Karpas-422 (cell line): ENCODE measurements around the gene XCR1. TPM values are rescaled to one million over a fixed set of nuclear protein-coding genes. Genes with fewer than 3 reads are reported as not detected.

Experiments
- DNase-seq: peaks from one replicate; pipeline ENCODE4 v3.0.0-alpha.2; 2015
- H2AFZ ChIP-seq: fragments of 200-600 bp; sonication (generic); 2 replicates; pipeline ENCODE4 v1.6.1; 2014; ENCODE audit warnings: antibody characterized with exemption, low read length, mixed read lengths
- H3K27ac ChIP-seq: fragments of 200-600 bp; sonication (generic); 2 replicates; pipeline ENCODE4 v1.5.1; 2014; ENCODE audit warnings: mild to moderate bottlenecking, low read length, moderate library complexity
- H3K27me3 ChIP-seq: fragments of 200-600 bp; sonication (generic); 2 replicates; pipeline ENCODE4 v1.6.1; 2014; ENCODE audit warnings: low read length, mixed read lengths
- H3K36me3 ChIP-seq: fragments of 200-600 bp; sonication (generic); 2 replicates; pipeline ENCODE4 v1.6.1; 2014; ENCODE audit warnings: low read length, mixed read lengths; ENCODE audit not compliant: insufficient read depth
- H3K4me1 ChIP-seq: fragments of 200-600 bp; sonication (generic); 2 replicates; pipeline ENCODE4 v1.6.1; 2014; ENCODE audit warnings: mild to moderate bottlenecking, low read length, mixed read lengths
- H3K4me2 ChIP-seq: fragments of 200-600 bp; sonication (generic); 2 replicates; pipeline ENCODE4 v1.6.1; 2014; ENCODE audit warnings: low read length, low read depth, mild to moderate bottlenecking; ENCODE audit not compliant: poor library complexity, severe bottlenecking
- H3K4me3 ChIP-seq: fragments of 200-600 bp; sonication (generic); 2 replicates; pipeline ENCODE4 v1.5.1; 2014; ENCODE audit warnings: mild to moderate bottlenecking, antibody characterized with exemption, low read length, mixed read lengths
- H3K79me2 ChIP-seq: fragments of 200-600 bp; sonication (generic); 2 replicates; pipeline ENCODE4 v1.6.1; 2014; ENCODE audit warnings: mild to moderate bottlenecking, low read length, mixed read lengths
- H3K9ac ChIP-seq: fragments of 200-600 bp; sonication (generic); 2 replicates; pipeline ENCODE4 v1.6.0; 2014; ENCODE audit warnings: low read length
- H3K9me2 ChIP-seq: fragments of 200-600 bp; sonication (generic), shearing (Covaris generic); replicated peaks from 2 replicates; pipeline ENCODE4 v1.6.0; 2014; ENCODE audit warnings: mild to moderate bottlenecking, low read length, moderate library complexity; ENCODE audit not compliant: insufficient read depth
- H3K9me3 ChIP-seq: fragments of 300-700, 200-600 bp; sonication (generic); 2 replicates; pipeline ENCODE4 v1.6.1; 2014; ENCODE audit warnings: low read length, mixed read lengths
- H4K20me1 ChIP-seq: fragments of 200-600 bp; sonication (generic); 2 replicates; pipeline ENCODE4 v1.6.1; 2014; ENCODE audit warnings: mild to moderate bottlenecking, antibody characterized with exemption, low read length, low read depth; ENCODE audit not compliant: insufficient read depth
- total RNA-seq: library from RNA; depleted of rRNA; stranded (reverse); fragments of >200 nt; shearing (Covaris generic); gene quantifications from 2 replicates; pipeline ENCODE4 v1.2.3, GENCODE V29; 2014; ENCODE audit warnings: low replicate concordance

XCR1 gene
- total RNA-seq, 1 experiment from 2014 or later, result not detected

GRCh38 chr3:46036191-46036590 is 8.9 kb upstream of the XCR1 start:
- Histone ChIP-seq H3K79me2 (no peaks in the 10 kb centered on the region), H4K20me1 (no peaks in the 10 kb centered on the region), H2AFZ (no peak overlapping the region), H3K27me3 (no peaks in the 10 kb centered on the region), H3K9me3 (no peaks in the 10 kb centered on the region), H3K4me2 (no peak overlapping the region), H3K27ac (no peak overlapping the region), H3K4me3 (no peak overlapping the region), H3K9me2 (no peaks in the 10 kb centered on the region), H3K36me3 (no peaks in the 10 kb centered on the region), H3K9ac (no peak overlapping the region), H3K4me1 (peaks cover 4% of the 10 kb centered on the region; the same call in 1 of the 2 replicates)
- no peak for DNase-seq

- H3K4me1 ChIP-seq, result peaks cover 4% of the 10 kb centered on the region; the same call in 1 of the 2 replicates
- H3K9ac ChIP-seq, result no peak overlapping the region
- H3K9me3 ChIP-seq, result peaks cover 6% of the 10 kb centered on the region; the same call in 1 of the 2 replicates
- H3K36me3 ChIP-seq, result no peaks in the 10 kb centered on the region
- H3K27me3 ChIP-seq, result peaks cover 6% of the 10 kb centered on the region; the same call in 1 of the 2 replicates
- H2AFZ ChIP-seq, result no peak overlapping the region
- H3K9me2 ChIP-seq, result no peaks in the 10 kb centered on the region
- no peaks in the 10 kb centered on the region for H4K20me1 ChIP-seq
- no peaks in the 10 kb centered on the region for H3K79me2 ChIP-seq
- H3K4me2 ChIP-seq, result no peak overlapping the region
- no peak for DNase-seq
- no peak overlapping the region for H3K27ac ChIP-seq
- no peak overlapping the region for H3K4me3 ChIP-seq
These were observed 4.5 kb upstream of the XCR1 start for GRCh38 chr3:46031747-46032146.

GRCh38 chr3:46031269-46031668 is 4.0 kb upstream of the XCR1 start:
- Histone ChIP-seq H3K9me2 (no peaks in the 10 kb centered on the region), H3K79me2 (no peaks in the 10 kb centered on the region), H2AFZ (no peak overlapping the region), H3K27ac (no peak overlapping the region), H3K4me1 (peaks cover 4% of the 10 kb centered on the region; the same call in 1 of the 2 replicates), H3K4me3 (no peak overlapping the region), H3K9ac (no peak overlapping the region), H3K9me3 (peaks cover 6% of the 10 kb centered on the region; the same call in 1 of the 2 replicates), H4K20me1 (no peaks in the 10 kb centered on the region), H3K36me3 (no peaks in the 10 kb centered on the region), H3K4me2 (no peak overlapping the region), H3K27me3 (peaks cover 6% of the 10 kb centered on the region; the same call in 1 of the 2 replicates)
- no peak for DNase-seq

- Histone ChIP-seq H3K9me3 (peaks cover 6% of the 10 kb centered on the region; the same call in 1 of the 2 replicates), H3K79me2 (no peaks in the 10 kb centered on the region), H3K9me2 (no peaks in the 10 kb centered on the region), H3K4me3 (no peak overlapping the region), H2AFZ (no peak overlapping the region), H3K27me3 (peaks cover 6% of the 10 kb centered on the region; the same call in 1 of the 2 replicates), H3K4me2 (no peak overlapping the region), H4K20me1 (no peaks in the 10 kb centered on the region), H3K27ac (no peak overlapping the region), H3K4me1 (peaks cover 4% of the 10 kb centered on the region; the same call in 1 of the 2 replicates), H3K9ac (no peak overlapping the region), H3K36me3 (no peaks in the 10 kb centered on the region)
- no peak for DNase-seq
These were observed 3.3 kb upstream of the XCR1 start for GRCh38 chr3:46030626-46031025.

- DNase-seq, result no peak
- Histone ChIP-seq H3K9me3 (peaks cover 6% of the 10 kb centered on the region; the same call in 1 of the 2 replicates), H3K4me1 (peaks cover 4% of the 10 kb centered on the region; the same call in 1 of the 2 replicates), H3K36me3 (no peaks in the 10 kb centered on the region), H3K4me3 (no peak overlapping the region), H3K4me2 (no peak overlapping the region), H2AFZ (no peak overlapping the region), H3K79me2 (no peaks in the 10 kb centered on the region), H3K9ac (no peak overlapping the region), H4K20me1 (no peaks in the 10 kb centered on the region), H3K27me3 (peaks cover 6% of the 10 kb centered on the region; the same call in 1 of the 2 replicates), H3K27ac (no peak overlapping the region), H3K9me2 (no peaks in the 10 kb centered on the region)
These were observed 2.8 kb upstream of the XCR1 start for GRCh38 chr3:46029953-46030543.

- H3K9me2 ChIP-seq, result no peaks in the 10 kb centered on the region
- no peak overlapping the region for H3K27ac ChIP-seq
- no peaks in the 10 kb centered on the region for H4K20me1 ChIP-seq
- peaks cover 4% of the 10 kb centered on the region; the same call in 1 of the 2 replicates for H3K4me1 ChIP-seq
- no peak overlapping the region for H3K4me2 ChIP-seq
- no peak overlapping the region for H3K4me3 ChIP-seq
- peaks cover 6% of the 10 kb centered on the region; the same call in 1 of the 2 replicates for H3K9me3 ChIP-seq
- no peak overlapping the region for H3K9ac ChIP-seq
- H2AFZ ChIP-seq, result no peak overlapping the region
- peaks cover 6% of the 10 kb centered on the region; the same call in 1 of the 2 replicates for H3K27me3 ChIP-seq
- no peaks in the 10 kb centered on the region for H3K79me2 ChIP-seq
- H3K36me3 ChIP-seq, result no peaks in the 10 kb centered on the region
- no peak for DNase-seq
These were observed 584 bp upstream of the XCR1 start for GRCh38 chr3:46027736-46028397.

- Histone ChIP-seq H2AFZ (no peak overlapping the region), H3K36me3 (no peaks in the 10 kb centered on the region), H4K20me1 (no peaks in the 10 kb centered on the region), H3K4me2 (no peak overlapping the region), H3K4me1 (no peaks in the 10 kb centered on the region), H3K4me3 (no peak overlapping the region), H3K9ac (no peak overlapping the region), H3K27me3 (peaks cover 6% of the 10 kb centered on the region; the same call in 1 of the 2 replicates), H3K9me2 (no peaks in the 10 kb centered on the region), H3K9me3 (peaks cover 6% of the 10 kb centered on the region; the same call in 1 of the 2 replicates), H3K79me2 (no peaks in the 10 kb centered on the region), H3K27ac (no peak overlapping the region)
- no peak for DNase-seq
These were observed 2.1 kb downstream of the XCR1 start for GRCh38 chr3:46025139-46025538.

- Histone ChIP-seq H3K36me3 (no peaks in the 10 kb centered on the region), H4K20me1 (no peaks in the 10 kb centered on the region), H2AFZ (no peak overlapping the region), H3K4me1 (no peaks in the 10 kb centered on the region), H3K27ac (no peak overlapping the region), H3K27me3 (peaks cover 6% of the 10 kb centered on the region; the same call in 1 of the 2 replicates), H3K9me3 (peaks cover 6% of the 10 kb centered on the region; the same call in 1 of the 2 replicates), H3K4me3 (no peak overlapping the region), H3K79me2 (no peaks in the 10 kb centered on the region), H3K9ac (no peak overlapping the region), H3K4me2 (no peak overlapping the region), H3K9me2 (no peaks in the 10 kb centered on the region)
- no peak for DNase-seq
These were observed 3.2 kb downstream of the XCR1 start for GRCh38 chr3:46024131-46024530.
